Measurements from ENCODE around the gene NPR3. TPM values are rescaled to one million over a fixed set of nuclear protein-coding genes. Genes with fewer than 3 reads are reported as not detected.

NPR3 gene
- total and polyA plus RNA-seq, 2 donors (not counting 1 experiment from before 2014, with no cell fraction given) = 14.9 to 87.3 TPM

DNA sequence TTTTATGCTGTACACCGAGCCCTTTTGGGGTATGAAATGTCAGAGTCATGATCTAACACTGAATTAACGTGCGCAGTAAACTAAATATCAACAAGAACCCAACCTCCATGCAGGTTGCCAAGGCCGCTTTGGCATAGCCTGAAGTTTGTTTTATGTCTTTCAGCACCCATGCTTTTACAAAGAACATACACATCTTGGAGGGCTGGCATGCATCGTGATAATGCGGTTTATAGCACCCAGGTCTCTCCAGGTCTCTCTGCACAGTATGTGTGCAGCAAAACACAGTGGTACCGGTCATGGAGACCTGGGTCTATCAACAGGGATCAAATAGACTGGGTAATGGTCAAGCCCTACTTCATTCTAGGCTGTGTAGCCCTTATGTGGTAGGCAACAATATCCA lies 11.8 kb downstream of the NPR3 start:
- H3K36me3 ChIP-seq (ENCODE audit: control insufficient read depth, insufficient read depth, low read length) = no peaks in the 10 kb centered on the region
- H3K27ac ChIP-seq (ENCODE audit: insufficient read depth, low read length) = no peak overlapping the region

DNA sequence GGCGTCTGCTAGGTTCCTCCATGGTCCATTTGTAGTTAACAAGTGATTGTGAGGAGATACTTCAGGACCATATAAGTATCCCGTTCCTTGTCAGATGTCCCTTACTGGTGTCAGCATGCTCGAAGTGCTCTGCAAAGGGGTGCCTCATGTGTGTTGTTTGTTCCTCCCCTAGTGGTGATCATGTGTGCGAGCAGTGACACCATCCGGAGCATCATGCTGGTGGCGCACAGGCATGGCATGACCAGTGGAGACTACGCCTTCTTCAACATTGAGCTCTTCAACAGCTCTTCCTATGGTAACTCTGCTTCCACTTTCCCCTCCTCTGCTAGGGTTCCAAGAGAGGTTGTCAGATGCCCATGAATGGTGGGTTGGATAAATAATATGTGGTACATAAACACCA lies 13.4 kb downstream of the NPR3 start:
- Histone ChIP-seq H3K4me3 (replicated peaks in 1 of 4; ENCODE audit: control extremely low read depth in 1 of 4, insufficient read depth in 1 of 4, low read depth in 3 of 4, low read length in 4 of 4) (no peak overlapping the region), H3K27ac (ENCODE audit: insufficient read depth, low read length) (no peak overlapping the region), H2AFZ (ENCODE audit: low read length) (no peak overlapping the region), H3K9ac (ENCODE audit: insufficient read depth, low read length) (no peak overlapping the region), H3K79me2 (ENCODE audit: control insufficient read depth, insufficient read depth, low read length) (no peaks in the 10 kb centered on the region), H4K20me1 (ENCODE audit: control insufficient read depth, extremely low read depth, insufficient read depth, low read length) (no peaks in the 10 kb centered on the region), H3K36me3 (ENCODE audit: control insufficient read depth, insufficient read depth, low read length) (no peaks in the 10 kb centered on the region), H3K4me2 (ENCODE audit: extremely low read depth, insufficient read depth, low read length) (no peak overlapping the region), H3K27me3 (ENCODE audit: control insufficient read depth, insufficient read depth, low read length) (peaks cover 2% of the 10 kb centered on the region), H3K9me3 (ENCODE audit: control insufficient read depth, insufficient read depth, low read depth, low read length) (no peaks in the 10 kb centered on the region), H3K4me1 (ENCODE audit: control insufficient read depth, extremely low read depth, insufficient read depth, low read length) (no peaks in the 10 kb centered on the region)
- DNase-seq (ENCODE audit: low read depth in 2 of 2) = no peak
- TF ChIP-seq EZH2 (IDR thresholded peaks at IDR 0.05; ENCODE audit: low read length, missing control alignments) = no peak

More for the DNA sequence above, 11.8 kb downstream of the NPR3 start:
- no peaks in the 10 kb centered on the region for H3K9me3 ChIP-seq (ENCODE audit: control insufficient read depth, insufficient read depth, low read depth, low read length)
- no peak overlapping the region for H3K4me3 ChIP-seq (replicated peaks in 1 of 4; ENCODE audit: control extremely low read depth in 1 of 4, insufficient read depth in 1 of 4, low read depth in 3 of 4, low read length in 4 of 4)
- no peaks in the 10 kb centered on the region for H3K79me2 ChIP-seq (ENCODE audit: control insufficient read depth, insufficient read depth, low read length)
- DNase-seq (ENCODE audit: low read depth in 2 of 2) = no peak
- H2AFZ ChIP-seq (ENCODE audit: low read length) = no peak overlapping the region
- H3K4me1 ChIP-seq (ENCODE audit: control insufficient read depth, extremely low read depth, insufficient read depth, low read length) = no peaks in the 10 kb centered on the region
- H3K9ac ChIP-seq (ENCODE audit: insufficient read depth, low read length) = no peak overlapping the region
- no peak for TF ChIP-seq EZH2 (IDR thresholded peaks at IDR 0.05; ENCODE audit: low read length, missing control alignments)
- TF ChIP-seq, protein P1, sequence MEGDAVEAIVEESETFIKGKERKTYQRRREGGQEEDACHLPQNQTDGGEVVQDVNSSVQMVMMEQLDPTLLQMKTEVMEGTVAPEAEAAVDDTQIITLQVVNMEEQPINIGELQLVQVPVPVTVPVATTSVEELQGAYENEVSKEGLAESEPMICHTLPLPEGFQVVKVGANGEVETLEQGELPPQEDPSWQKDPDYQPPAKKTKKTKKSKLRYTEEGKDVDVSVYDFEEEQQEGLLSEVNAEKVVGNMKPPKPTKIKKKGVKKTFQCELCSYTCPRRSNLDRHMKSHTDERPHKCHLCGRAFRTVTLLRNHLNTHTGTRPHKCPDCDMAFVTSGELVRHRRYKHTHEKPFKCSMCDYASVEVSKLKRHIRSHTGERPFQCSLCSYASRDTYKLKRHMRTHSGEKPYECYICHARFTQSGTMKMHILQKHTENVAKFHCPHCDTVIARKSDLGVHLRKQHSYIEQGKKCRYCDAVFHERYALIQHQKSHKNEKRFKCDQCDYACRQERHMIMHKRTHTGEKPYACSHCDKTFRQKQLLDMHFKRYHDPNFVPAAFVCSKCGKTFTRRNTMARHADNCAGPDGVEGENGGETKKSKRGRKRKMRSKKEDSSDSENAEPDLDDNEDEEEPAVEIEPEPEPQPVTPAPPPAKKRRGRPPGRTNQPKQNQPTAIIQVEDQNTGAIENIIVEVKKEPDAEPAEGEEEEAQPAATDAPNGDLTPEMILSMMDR (conservative IDR thresholded peaks at IDR 0.05 in 1 of 2, IDR thresholded peaks at IDR 0.05 in 1 of 2; ENCODE audit: low read depth in 1 of 2, low read length in 2 of 2) = no peak
- no peak overlapping the region for H3K4me2 ChIP-seq (ENCODE audit: extremely low read depth, insufficient read depth, low read length)
- peaks cover 2% of the 10 kb centered on the region for H3K27me3 ChIP-seq (ENCODE audit: control insufficient read depth, insufficient read depth, low read length)
- H4K20me1 ChIP-seq (ENCODE audit: control insufficient read depth, extremely low read depth, insufficient read depth, low read length) = no peaks in the 10 kb centered on the region

DNA sequence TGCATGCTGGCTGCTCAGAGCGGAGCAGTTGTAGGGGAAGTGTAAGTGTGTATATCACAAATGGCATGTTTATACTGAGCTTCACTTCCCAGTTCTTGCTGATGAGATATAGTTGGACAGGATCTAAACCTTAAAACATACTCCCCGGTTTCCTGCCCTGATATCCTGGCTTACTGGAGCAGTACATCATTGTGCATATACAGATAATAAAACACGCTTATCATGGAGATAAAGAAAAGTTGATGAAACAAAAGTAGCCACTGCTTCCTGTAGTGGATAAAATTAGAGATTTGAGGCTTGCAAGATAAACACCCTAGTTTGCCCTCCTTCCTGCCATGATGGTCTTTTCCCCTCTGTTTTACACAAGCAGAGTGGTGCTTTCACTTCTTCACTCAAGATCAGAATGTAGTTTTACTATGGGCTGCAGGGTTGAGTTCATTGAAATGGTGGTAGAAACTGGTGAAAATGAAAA lies 15.0 kb downstream of the NPR3 start:
- Histone ChIP-seq H3K27me3 (ENCODE audit: control insufficient read depth, insufficient read depth, low read length) (no peaks in the 10 kb centered on the region), H3K79me2 (ENCODE audit: control insufficient read depth, insufficient read depth, low read length) (no peaks in the 10 kb centered on the region), H3K36me3 (ENCODE audit: control insufficient read depth, insufficient read depth, low read length) (no peaks in the 10 kb centered on the region), H3K9ac (ENCODE audit: insufficient read depth, low read length) (no peak overlapping the region), H3K4me3 (replicated peaks in 1 of 4; ENCODE audit: control extremely low read depth in 1 of 4, insufficient read depth in 1 of 4, low read depth in 3 of 4, low read length in 4 of 4) (no peak overlapping the region), H3K4me2 (ENCODE audit: extremely low read depth, insufficient read depth, low read length) (no peak overlapping the region), H3K27ac (ENCODE audit: insufficient read depth, low read length) (no peak overlapping the region), H3K9me3 (ENCODE audit: control insufficient read depth, insufficient read depth, low read depth, low read length) (no peaks in the 10 kb centered on the region), H3K4me1 (ENCODE audit: control insufficient read depth, extremely low read depth, insufficient read depth, low read length) (no peaks in the 10 kb centered on the region), H2AFZ (ENCODE audit: low read length) (no peak overlapping the region), H4K20me1 (ENCODE audit: control insufficient read depth, extremely low read depth, insufficient read depth, low read length) (no peaks in the 10 kb centered on the region)
- no peak for TF ChIP-seq EZH2 (IDR thresholded peaks at IDR 0.05; ENCODE audit: low read length, missing control alignments)
- TF ChIP-seq, protein P1 (conservative IDR thresholded peaks at IDR 0.05 in 1 of 2, IDR thresholded peaks at IDR 0.05 in 1 of 2; ENCODE audit: low read depth in 1 of 2, low read length in 2 of 2) = no peak
- peak in 1 of 2 donors; percentile 13 for DNase-seq (ENCODE audit: low read depth in 2 of 2)

All from fibroblast of lung (primary cell).